Measurements from ENCODE around the gene PDIA6. TPM values are rescaled to one million over a fixed set of nuclear protein-coding genes. Genes with fewer than 3 reads are reported as not detected.
A peak's percentile ranks its signal among the peaks of the same experiment; 100 is the strongest.
"Not testable (repeated sequence)": the region's sequence is repeated elsewhere in the genome, so short reads cannot be mapped to it uniquely, and the experiment has no call there.

PDIA6 gene
- total RNA-seq, 1 donor from 2014 or later = 472 TPM

- DNase-seq (ENCODE audit: low read depth) = peak; percentile 73
Observed at GRCh38 chr2:10810202-10811161, 2.1 kb downstream of the PDIA6 start.

GRCh38 chr2:10806543-10806942 lies 6.0 kb downstream of the PDIA6 start:
- DNase-seq (ENCODE audit: low read depth) = no peak

DNA sequence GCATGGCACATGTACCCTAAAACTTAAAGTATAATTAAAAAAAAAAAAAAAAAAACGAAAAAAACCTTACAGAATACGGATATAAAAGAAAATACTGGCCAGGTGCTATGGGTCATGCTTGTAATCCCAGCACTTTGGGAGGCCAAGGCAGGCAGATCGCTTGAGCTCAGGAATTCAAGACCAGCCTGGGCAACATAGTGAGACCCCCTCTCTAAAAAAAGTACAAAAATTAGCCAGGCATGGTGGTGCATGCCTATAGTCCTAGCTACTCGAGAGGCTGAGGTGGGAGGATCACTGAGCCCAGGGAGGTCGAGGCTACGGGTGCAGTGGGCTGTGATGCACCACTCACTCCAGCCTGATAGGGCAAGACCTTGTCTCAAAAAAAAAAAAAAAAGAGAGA lies 6.6 kb downstream of the PDIA6 start:
- DNase-seq (ENCODE audit: low read depth) = not testable (repeated sequence)

DNA sequence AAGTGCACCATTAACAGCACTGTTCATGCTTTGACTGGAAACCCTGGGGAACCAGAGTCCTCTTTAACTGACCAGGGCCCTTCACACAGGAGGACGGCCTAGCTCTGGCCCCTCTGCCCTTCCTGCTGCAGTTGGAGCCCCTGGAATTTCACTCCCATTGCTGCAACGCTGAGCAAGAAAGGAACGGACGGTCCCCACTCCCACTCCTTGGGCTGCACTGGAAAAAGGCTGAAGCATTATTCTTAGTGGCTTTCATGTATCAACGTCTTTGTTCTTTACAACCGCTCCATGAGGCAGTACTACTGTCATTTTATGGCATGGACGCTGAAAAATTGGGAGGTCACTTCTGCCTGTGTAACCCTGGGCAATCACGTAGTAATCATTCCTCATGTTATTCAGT lies 9.9 kb downstream of the PDIA6 start:
- no peak for DNase-seq (ENCODE audit: low read depth)

GRCh38 chr2:10800163-10800562 lies 12.4 kb downstream of the PDIA6 start:
- no peak for DNase-seq (ENCODE audit: low read depth)

DNA sequence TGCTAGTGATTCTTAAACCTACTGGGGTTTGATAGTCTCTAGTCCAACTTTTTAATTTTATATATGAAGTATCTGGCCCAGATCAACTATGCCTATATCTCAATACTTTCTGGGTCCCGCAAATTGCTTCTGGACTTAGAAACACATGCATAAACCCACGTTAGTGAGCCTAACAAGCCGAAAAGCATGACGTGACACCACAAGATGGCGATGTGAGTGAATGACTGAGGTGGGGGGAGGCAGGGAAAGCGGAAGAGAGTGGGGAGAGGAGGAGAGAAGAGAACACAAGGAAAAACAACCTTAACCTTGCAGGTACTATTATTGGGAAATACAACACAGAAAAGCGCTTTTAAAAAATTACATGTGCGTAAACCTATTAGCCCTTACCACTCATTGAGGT lies 13.8 kb downstream of the PDIA6 start:
- DNase-seq (ENCODE audit: low read depth) = no peak

DNA sequence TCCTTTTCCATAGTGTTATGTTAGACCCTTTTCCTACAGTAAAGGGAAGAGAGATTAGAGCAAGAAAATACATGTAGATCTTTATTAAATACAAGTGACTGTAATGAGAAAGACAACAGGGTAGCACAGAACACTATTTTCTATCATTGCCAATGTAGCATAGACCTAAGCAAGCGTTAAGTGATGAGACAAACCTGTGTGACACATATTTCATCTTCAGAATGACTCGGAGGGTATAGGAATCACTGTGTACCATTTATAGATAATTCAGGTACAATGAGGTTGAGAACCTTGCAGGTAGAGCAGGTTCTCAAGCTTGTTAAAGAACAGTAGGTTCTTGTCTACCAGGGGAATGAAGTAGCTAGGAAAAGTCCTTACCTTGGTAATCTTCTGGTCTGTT lies 15.9 kb downstream of the PDIA6 start:
- no peak for DNase-seq (ENCODE audit: low read depth)

GRCh38 chr2:10795508-10796046 lies 17.0 kb downstream of the PDIA6 start:
- no peak for DNase-seq (ENCODE audit: low read depth)

DNA sequence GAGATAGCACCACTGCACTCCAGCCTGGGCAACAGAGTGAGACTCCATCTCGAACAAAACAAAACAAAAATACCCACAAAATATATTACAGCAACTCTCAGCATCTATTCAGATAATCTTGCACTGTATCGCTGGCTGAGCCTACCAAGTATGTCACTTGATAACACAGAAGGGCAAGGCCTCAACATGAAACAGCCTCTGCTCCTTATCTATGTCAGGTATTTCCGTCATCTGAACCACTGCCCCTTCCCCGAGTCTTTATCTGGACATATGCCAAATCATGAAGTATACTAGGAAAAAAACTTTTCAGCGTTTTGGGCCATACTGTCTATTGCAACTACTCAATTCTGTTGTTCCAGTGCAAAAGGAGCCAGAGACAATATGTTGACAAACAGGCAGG lies 17.7 kb downstream of the PDIA6 start:
- DNase-seq (ENCODE audit: low read depth) = no peak

DNA sequence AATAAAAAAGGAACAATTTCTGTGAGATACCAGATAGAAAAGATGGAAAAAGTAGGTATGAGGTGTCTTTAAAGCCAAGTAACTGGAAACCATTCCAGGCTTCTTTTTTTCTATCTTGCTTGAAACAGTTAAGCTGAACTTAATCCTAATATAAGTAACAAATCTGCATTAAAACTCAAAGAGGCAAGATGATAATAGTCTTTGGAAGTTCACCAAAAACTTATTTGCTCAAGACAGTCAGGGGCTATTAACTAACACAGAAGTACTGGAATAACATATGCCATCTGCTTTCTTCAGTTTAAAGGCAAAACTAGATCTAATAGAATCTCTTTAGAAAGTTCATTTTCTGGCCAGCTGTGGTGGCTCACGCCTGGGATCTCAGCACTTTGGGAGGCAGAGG lies 18.8 kb downstream of the PDIA6 start:
- DNase-seq (ENCODE audit: low read depth) = no peak

DNA sequence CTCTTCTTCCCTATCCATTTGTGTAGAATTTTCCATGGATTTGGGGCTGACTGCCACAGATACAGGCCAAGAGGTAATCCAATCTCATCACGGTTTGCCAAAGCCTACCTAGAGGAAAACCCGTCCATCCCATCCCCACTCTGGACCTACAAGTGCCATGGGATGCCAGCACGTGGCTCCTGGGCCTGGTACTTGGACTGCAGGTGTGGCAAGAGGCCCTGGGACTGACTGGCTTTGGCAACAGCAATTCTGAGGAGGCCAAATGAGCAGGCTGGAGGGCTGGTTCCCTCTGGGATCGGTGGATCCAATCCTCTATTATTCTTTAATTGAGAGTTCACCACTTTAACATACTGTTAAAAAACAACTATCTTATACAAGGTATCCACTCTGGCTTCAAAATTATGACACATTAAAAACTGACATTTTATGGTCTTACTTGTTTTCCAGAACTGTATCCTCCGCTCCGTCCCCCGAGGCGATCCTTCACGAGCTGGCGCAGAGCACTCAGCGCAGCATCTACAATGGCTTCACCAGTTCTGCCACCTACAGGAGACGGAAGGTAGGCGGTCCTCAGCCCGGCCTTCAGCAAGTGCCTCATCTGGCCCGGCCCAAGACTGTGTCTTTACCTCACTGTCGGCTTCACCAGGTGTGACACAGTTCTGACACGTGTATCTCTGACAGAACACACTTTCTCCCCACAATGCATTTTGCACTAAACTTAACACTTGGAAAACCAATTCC lies 19.8 kb downstream of the PDIA6 start:
- no peak for DNase-seq (ENCODE audit: low read depth)

- DNase-seq (ENCODE audit: low read depth) = peak; percentile 51
Observed at GRCh38 chr2:10792001-10792634, 20.5 kb downstream of the PDIA6 start.

DNA sequence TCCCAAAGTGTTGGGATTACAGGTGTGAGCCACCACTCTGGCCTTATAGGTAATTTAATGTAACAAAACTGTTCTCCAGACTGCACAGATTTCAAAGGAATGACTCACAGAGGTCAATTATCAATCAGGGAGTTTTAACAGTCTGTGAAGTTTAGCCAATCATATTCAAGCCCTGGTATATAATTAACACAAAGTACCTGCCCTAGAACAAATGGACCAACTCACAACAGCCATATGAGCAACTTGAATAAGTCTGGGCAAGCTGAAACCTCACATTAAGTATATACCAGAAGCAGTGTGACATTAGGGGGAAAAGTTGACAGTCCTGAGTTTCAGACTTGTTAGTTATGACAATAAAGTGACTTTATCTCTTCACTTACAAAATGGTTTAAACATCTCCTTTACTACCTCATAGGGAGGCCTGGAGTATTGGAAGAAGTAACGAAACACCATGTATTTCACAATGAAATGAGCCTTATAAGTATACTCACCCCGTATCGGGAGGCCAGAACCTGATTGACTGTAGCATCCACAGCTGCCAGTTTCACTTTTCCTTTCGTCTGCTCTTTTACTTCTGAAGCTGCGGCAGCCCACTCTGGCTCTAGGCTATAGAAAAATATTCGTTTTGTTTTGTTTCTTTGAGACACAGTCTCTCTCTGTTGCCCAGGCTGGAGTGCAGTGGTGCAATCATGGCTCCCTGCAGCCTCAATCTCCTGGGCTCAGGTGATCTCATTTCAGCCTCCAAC lies 22.2 kb downstream of the PDIA6 start:
- no peak for DNase-seq (ENCODE audit: low read depth)

DNA sequence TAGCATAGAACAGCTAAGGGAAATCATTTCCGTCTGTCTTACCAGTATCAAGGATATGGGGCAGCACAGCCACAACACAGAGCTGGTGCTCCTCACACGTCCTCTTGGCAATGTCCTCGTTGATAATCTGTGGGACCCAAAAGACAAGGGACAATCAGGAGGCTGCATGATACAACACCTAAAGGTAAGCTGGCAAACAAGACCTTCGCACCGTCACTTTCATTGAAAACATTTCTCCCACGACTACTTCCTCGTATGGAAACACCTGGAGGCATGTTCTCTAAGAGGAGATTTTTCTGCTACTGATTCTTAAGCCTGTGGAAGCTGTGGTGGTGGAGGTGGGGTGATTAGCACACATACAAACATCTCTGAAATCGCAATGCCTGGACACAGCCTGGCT lies 23.7 kb downstream of the PDIA6 start:
- no peak for DNase-seq (ENCODE audit: low read depth)

GRCh38 chr2:10787176-10787968 lies 25.2 kb downstream of the PDIA6 start:
- DNase-seq (ENCODE audit: low read depth) = no peak

DNA sequence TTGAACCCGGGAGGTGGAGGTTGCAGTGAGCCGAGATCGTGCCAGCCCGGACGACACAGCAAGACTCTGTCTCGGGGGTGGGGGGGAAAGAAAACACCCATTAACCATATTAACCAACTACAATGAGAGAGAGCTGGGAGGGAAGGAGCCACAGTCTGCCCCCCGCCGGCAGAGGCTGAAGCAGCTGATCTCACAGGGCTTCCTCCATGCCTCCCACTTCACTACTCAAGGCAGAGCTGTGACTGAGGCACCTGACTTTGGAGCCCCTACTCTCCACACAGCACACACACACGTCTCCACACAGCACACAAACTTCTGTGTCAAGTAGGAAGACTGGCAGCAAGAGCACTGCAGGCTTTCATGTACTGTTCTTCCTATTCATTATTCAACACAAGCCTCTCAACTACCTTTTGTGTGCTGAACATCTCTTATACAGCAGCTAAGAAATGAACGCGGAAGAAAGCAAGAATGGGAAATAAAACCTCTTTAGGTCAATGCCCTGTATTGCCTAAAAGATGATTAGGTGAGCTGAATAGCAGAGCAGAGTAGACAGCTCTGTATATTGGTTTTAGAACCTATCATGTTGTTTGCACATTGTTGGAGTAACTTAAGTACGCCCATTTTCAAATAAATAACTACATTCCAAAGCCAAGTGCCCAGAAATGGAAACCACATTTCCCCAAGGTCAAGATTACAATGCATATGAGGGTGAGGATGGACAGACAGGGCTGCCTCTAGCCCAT lies 26.2 kb downstream of the PDIA6 start:
- no peak for DNase-seq (ENCODE audit: low read depth)

DNA sequence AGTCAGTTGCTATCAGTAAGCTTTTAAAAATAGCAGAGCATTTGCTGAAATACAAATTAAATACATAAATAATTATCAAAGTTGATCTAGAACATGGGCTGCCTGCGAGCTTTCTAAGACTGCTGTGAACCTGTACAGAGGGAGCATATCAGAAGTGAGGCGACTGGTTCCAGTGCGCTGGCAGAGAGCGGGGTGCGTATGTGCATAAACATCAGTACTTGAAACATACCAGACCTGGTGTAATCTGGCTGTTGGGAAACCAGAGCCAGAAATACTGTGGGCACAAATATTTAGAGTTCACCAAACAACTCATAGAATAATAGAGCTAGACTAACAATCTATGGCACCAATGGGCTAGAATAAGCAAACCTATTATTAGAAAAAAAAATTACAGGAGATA lies 27.3 kb downstream of the PDIA6 start:
- DNase-seq (ENCODE audit: low read depth) = no peak

- DNase-seq (ENCODE audit: low read depth) = no peak
Observed at GRCh38 chr2:10784719-10785118, 27.9 kb downstream of the PDIA6 start.

DNA sequence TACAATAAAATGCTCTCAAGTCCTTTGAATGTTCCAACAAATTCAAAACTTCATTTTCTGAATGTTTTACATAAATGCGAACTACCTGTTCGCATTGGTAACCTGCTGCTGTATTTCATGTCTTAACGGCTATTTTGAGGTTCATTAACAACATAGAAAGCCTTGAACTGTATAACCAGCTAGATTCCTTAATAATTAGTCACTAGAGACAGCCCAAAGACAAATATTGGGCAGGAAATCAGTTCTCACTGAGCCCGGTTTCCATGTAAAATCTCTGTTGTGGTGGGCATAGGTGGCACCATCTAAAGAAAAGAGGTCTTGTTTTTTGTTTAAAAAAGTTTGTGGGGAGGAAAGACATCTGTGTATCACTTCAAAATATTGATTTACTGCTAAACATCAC lies 29.2 kb downstream of the PDIA6 start:
- DNase-seq (ENCODE audit: low read depth) = no peak

All from myocyte (in vitro differentiated cells).